HepG2 (cell line): ENCODE data around the gene CKS1B. TPM values are rescaled to one million over a fixed set of nuclear protein-coding genes. Genes with fewer than 3 reads are reported as not detected.

Source experiments
- DPF2 ChIP-seq: sonication (generic); formaldehyde crosslinking; IDR thresholded peaks from 2 replicates; pipeline ENCODE4 v1.4.0; 2020; ENCODE audit warnings: mild to moderate bottlenecking, low read depth, missing genetic modification reagents, borderline replicate concordance
- JUNB ChIP-seq: sonication (generic); formaldehyde crosslinking; IDR thresholded peaks from 2 replicates; pipeline ENCODE4 v1.8.0; 2022; ENCODE audit warnings: missing genetic modification reagents, mild to moderate bottlenecking, borderline replicate concordance
- TSC22D2 ChIP-seq: sonication (generic); formaldehyde crosslinking; IDR thresholded peaks from 2 replicates; pipeline ENCODE4 v1.5.1; 2020; ENCODE audit warnings: missing genetic modification reagents, mild to moderate bottlenecking, borderline replicate concordance
- ZBTB2 ChIP-seq: sonication (generic); formaldehyde crosslinking; IDR thresholded peaks from 2 replicates; pipeline ENCODE4 v1.8.0; 2022; ENCODE audit warnings: low read depth, missing genetic modification reagents
- ZNF264 ChIP-seq: sonication (generic); formaldehyde crosslinking; IDR thresholded peaks from 2 replicates; pipeline ENCODE4 v1.4.0; 2020; ENCODE audit warnings: missing genetic modification reagents
- ZNF660 ChIP-seq: sonication (generic); formaldehyde crosslinking; IDR thresholded peaks from 2 replicates; pipeline ENCODE4 v1.5.1; 2020; ENCODE audit warnings: mild to moderate bottlenecking, low read depth, missing genetic modification reagents, borderline replicate concordance
- ZNF777 ChIP-seq: sonication (generic); formaldehyde crosslinking; IDR thresholded peaks from 2 replicates; pipeline ENCODE4 v1.4.0; 2020; ENCODE audit warnings: missing genetic modification reagents
- polyA plus RNA-seq, 8 experiments: library from polyadenylated mRNA; depleted of rRNA in 3 of 8; stranded (reverse) in 7 of 8; unstranded in 1 of 8; fragments of >200 nt; fragmentation: Illumina TruSeq in 4 of 8; extraction: Trizol in 4 of 8; gene quantifications; 2 replicates each; pipeline versions ENCODE4 v1.2.1 to v1.2.3, GENCODE V29; 2011 to 2016; ENCODE audit warnings: low read depth in 4 of 8, missing spikeins in 1 of 8, mixed read lengths in 1 of 8; ENCODE audit not compliant: insufficient read depth in 1 of 8
- total RNA-seq, 5 experiments: library from RNA; depleted of rRNA; stranded (reverse); fragments of >200 nt; fragmentation: Illumina TruSeq; extraction: Trizol; gene quantifications; 2 replicates each; pipeline ENCODE4 v1.2.3, GENCODE V29; 2016; ENCODE audit warnings: low read depth in 1 of 5
- TF ChIP-seq, protein P1 (sequence below), 2 experiments: fragments of 450-650 bp in 1 of 2; sonication (generic) in 1 of 2; formaldehyde crosslinking in 1 of 2; IDR thresholded peaks; 2 replicates each; pipeline versions ENCODE4 v1.6.1 to v1.8.0; 2016 to 2022; ENCODE audit warnings: antibody characterized with exemption in 1 of 2, mild to moderate bottlenecking in 1 of 2, missing genetic modification reagents in 1 of 2
- TF ChIP-seq, protein P2 (sequence below): fragments of 450-650 bp; IDR thresholded peaks from 2 replicates; pipeline ENCODE4 v1.6.1; 2017; ENCODE audit warnings: mild to moderate bottlenecking

Gene CKS1B
- total and polyA plus RNA-seq, 2 of the 13 experiments (the other 11 are each of a cell fraction or from before 2014, with no cell fraction given) = 217 to 222 TPM

DNA sequence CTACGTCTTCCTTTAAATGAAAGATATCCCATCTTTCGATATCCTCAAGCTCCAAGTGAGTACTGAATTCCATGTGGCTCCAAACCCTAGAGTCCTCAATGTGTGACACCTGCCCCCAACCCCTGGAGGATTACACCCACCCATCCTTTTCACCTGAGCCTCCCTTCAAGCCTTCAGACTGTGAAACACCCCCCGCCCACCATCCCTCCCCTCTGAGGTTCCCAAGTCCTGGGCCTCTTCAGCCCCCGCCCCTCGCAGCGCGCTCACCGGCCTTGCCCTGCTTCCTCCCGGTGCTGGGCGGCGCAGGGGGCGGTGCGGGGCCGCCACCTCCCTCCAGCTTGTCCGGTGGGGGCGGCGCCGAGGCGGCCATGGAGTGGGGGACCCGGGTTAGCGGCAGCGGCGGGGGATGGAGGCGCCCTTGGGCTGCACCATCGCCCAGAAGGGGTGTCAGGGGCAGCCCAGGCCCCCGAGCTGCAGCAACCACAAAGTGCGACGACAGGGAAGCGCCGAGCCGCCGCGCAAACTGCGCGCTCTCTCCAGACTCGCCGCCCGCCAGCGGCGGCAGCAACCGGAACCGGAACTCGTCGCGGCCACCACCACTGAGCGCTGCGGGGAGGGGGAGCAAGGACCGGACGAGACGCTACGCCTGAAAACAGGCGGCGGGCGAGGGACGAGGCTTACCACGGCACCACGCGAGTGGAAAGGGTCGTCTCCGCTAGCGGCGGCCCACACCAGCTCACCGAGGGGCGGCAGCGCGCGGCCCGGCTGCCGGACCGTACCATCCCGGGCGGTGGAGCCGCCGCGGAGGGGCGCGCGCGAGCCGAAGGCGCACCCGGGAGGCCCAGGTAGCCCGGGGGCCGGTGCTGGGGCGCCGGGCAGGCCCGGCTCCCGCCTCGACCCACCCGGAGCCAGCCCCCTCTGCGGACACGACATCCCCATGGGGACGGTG is 13.0 kb upstream of the CKS1B start, which contains the start of gene PYGO2 (continued):
- TF ChIP-seq, protein P1, sequence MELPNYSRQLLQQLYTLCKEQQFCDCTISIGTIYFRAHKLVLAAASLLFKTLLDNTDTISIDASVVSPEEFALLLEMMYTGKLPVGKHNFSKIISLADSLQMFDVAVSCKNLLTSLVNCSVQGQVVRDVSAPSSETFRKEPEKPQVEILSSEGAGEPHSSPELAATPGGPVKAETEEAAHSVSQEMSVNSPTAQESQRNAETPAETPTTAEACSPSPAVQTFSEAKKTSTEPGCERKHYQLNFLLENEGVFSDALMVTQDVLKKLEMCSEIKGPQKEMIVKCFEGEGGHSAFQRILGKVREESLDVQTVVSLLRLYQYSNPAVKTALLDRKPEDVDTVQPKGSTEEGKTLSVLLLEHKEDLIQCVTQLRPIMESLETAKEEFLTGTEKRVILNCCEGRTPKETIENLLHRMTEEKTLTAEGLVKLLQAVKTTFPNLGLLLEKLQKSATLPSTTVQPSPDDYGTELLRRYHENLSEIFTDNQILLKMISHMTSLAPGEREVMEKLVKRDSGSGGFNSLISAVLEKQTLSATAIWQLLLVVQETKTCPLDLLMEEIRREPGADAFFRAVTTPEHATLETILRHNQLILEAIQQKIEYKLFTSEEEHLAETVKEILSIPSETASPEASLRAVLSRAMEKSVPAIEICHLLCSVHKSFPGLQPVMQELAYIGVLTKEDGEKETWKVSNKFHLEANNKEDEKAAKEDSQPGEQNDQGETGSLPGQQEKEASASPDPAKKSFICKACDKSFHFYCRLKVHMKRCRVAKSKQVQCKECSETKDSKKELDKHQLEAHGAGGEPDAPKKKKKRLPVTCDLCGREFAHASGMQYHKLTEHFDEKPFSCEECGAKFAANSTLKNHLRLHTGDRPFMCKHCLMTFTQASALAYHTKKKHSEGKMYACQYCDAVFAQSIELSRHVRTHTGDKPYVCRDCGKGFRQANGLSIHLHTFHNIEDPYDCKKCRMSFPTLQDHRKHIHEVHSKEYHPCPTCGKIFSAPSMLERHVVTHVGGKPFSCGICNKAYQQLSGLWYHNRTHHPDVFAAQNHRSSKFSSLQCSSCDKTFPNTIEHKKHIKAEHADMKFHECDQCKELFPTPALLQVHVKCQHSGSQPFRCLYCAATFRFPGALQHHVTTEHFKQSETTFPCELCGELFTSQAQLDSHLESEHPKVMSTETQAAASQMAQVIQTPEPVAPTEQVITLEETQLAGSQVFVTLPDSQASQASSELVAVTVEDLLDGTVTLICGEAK (IDR thresholded peaks at IDR 0.05) = peak; percentile 57
- TF ChIP-seq, protein P1 (CRISPR knock-in tag; IDR thresholded peaks at IDR 0.05) = peak; percentile 54; the same call in 1 of the 2 replicates
- TF ChIP-seq DPF2 (CRISPR knock-in tag) (no peak), ZNF660 (CRISPR knock-in tag) (no peak), ZBTB2 (peak; percentile 98), JUNB (CRISPR knock-in tag) (no peak), ZNF264 (CRISPR knock-in tag) (peak; percentile 74; the same call in 1 of the 2 replicates), ZNF777 (CRISPR knock-in tag) (0 out of 2 replicates have a peak, but pooled peaks have one; percentile 41), TSC22D2 (CRISPR knock-in tag) (no peak)
- TF ChIP-seq, protein P2, sequence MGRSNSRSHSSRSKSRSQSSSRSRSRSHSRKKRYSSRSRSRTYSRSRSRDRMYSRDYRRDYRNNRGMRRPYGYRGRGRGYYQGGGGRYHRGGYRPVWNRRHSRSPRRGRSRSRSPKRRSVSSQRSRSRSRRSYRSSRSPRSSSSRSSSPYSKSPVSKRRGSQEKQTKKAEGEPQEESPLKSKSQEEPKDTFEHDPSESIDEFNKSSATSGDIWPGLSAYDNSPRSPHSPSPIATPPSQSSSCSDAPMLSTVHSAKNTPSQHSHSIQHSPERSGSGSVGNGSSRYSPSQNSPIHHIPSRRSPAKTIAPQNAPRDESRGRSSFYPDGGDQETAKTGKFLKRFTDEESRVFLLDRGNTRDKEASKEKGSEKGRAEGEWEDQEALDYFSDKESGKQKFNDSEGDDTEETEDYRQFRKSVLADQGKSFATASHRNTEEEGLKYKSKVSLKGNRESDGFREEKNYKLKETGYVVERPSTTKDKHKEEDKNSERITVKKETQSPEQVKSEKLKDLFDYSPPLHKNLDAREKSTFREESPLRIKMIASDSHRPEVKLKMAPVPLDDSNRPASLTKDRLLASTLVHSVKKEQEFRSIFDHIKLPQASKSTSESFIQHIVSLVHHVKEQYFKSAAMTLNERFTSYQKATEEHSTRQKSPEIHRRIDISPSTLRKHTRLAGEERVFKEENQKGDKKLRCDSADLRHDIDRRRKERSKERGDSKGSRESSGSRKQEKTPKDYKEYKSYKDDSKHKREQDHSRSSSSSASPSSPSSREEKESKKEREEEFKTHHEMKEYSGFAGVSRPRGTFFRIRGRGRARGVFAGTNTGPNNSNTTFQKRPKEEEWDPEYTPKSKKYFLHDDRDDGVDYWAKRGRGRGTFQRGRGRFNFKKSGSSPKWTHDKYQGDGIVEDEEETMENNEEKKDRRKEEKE = no peak
